GM21526 (cell line): ENCODE data around the gene GSTM3.

Experiments used
- ATAC-seq: cut with Tn5 transposase; IDR thresholded peaks from one replicate; pipeline ENCODE4 v1.9.1; 2021; ENCODE audit warnings: moderate library complexity; ENCODE audit not compliant: unreplicated experiment, low FRiP score

The GSTM3 gene

DNA sequence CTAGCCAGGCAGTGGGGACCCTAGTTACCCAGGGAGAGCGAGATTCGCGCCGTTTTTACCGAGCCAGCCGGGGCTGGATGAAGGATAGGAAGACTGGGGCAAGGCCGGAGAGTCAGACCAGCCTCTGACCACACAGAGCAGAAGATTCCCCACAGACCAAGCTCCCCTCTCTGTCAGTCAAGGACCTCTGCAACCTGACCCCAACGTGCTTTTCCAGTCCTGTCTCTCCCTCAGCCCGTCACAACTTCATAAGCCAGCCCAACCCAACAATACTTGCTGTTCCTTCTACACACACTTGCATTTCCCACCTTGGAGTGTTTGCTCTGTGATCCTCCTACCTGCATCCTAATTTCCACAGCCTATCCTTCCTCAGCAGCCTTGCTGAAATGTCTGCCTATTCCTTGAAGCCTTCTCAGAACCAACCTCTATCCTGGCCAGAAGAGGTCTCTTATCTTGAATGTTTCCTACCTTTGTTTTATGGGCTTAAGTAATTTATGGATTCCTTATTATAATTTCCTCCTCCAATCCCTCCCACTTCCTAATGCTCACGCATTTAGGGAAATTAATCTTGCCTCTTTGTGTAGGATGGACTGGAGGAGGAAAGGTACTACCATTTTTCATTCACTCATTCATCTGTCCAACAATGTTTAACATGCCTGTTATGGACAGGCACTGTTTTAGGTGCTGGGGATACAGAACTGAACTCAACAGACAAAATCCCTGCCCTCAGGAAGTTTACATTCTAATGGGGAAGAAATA is at the start of gene GSTM3:
Gene GSTM3, minus strand, starts transcription at position 424 of the 759 bp plus-strand sequence. CDS start 751 bp downstream, outside the sequence.
- no peak for ATAC-seq

DNA sequence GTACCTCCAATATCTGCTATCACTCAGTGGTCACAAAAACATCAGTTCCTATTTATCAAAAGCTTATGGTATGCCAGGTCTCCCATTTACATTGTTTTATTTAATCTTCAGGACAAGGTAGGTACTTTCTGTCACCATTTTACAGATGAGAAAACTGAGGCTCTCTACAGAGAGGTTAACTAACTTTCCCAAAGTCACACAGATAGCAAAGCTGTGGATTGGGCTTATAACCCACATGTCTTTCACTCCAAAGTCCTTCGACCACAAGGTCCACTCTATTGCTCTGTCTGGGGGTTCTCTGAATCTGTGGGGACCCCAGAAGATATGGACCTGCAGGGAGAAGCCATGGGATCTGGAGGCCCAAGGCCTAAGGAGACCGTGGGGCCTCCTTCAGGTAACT is 49.5 kb upstream of the GSTM3 start:
- ATAC-seq, result no peak

DNA sequence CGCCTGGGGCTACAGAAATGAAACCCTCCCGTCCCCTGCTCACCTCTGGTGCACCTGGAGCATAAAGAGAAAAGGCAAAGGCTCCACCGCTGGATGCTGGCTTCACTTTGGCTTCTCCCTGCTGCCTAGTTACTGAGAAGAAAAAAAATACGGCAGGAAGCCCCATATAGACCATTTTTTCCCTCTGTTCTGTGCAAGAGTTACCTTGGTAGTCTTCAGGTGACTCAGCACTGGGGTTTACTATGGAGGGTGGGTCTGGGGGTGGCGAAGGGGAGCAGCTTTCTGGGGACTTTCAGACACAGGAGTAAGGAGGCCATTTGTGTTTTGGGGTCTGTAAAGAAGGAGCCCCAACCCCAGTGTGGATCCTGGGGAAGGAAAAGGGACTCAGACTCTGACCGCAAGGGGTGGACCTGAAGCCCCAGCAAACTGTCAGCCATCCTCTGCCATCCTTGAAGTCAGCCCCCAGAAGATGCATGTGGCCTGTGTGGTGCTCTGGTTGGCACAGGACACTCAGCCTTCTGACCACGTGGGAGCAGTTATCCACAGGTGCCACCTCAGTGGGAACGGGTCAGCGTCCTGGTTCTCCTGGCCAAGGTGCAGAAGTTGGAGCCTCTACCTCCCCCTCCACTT is 48.8 kb upstream of the GSTM3 start:
- no peak for ATAC-seq

DNA sequence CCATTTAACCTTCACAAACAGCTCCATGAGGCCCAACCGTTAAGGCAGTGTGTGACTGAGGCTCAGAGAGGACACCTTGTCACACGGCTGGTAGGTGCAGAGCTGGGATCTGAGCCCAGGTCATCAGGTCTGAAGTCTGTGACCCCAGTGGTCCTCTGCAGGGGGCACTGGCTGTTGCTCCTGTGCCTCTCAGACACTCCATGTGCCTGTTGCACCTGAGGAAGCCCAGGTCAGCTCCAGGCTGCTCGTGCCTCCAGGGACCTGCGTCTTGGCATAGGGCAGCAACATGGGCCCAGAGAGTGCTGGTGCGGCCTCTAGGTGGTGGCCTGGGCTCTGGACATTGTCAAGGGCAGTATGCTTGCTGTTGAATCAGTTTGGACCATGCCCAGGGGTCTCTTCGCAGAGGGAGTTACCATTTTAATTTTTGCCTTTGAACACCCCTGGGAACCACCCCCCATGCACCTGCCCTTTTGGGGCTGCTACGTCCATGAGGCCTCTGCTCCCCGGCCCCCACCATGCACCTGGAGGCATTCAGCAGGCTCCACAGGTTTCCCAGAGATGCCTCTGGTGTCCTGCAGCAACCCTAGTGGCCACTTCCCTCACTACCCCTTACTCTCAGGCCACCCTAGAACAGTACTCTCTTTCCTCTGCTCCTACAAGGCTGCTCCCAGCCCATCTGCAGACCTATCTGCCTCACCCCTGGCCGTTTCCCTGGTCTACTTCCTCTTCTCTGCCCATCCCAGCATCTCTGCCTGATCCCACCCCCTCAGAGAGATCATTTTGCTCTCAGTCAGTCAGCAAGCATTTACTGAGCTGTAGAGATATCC is 48.1 kb upstream of the GSTM3 start:
- no peak for ATAC-seq

DNA sequence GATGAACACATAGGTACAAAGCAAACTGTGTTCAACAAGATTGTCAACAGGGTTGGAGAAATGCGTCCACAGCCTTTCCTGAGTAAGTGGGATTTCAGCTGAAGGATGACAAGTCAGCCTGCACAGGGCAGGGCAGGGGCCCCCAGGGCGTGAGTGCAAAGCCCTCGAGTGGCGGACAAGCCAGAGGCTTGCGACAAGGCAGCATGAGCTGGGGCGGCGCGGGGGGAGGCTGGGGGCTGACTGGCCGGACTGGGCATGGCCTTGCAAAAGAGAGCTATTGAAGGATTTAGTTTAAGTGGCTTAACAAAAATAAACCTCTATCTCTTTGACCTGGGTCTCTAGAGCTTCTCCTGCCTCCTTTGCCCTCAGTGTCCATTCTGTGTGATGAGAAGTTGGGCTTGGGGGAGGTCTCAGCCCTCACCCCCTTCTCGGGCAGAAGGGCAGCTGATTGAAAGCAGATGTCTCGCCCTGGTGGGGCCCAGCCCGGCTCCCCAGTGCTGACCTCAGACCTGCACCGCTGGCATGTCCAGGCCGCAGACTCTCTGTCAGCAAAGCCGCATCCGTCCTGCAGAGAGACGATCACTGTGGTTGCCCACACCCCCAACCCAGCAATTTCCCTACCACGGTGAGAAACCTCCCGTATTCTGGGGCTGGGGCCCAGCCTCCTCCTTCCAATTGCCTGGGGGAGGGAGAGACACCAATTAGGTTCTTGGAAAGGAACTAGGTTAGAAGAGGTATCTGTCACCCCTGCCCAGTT is 47.2 kb upstream of the GSTM3 start:
- no peak for ATAC-seq

DNA sequence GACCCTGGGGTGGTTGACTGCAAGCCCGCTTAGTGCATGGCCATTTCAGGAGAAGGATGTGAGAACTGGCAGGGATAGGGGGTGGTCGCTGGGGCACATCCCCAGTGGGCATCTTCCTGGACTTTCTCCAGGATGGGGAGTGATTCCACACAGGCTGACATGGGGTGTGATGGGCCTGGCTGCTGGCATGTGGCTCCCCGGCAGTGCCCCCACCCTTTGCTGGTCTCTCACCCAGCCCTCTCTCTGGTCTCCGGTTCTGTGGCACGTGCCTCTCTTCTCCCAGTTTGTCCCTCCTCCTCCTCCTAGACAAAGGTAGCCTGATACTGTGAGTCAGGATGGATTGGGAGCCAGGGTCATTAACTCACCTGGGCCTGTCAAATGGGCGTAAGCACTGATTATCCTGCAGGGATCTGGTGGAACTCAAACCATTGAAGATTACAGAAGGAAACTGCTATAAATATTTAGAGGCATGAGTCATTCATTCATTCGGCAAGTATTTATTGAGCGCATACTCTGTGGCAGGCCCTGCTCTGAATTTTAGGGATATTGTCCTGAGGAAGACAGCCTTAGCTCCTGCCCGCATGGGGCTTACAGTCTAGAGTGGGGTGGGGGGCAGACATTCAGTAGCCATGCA is 46.5 kb upstream of the GSTM3 start:
- ATAC-seq, result no peak

DNA sequence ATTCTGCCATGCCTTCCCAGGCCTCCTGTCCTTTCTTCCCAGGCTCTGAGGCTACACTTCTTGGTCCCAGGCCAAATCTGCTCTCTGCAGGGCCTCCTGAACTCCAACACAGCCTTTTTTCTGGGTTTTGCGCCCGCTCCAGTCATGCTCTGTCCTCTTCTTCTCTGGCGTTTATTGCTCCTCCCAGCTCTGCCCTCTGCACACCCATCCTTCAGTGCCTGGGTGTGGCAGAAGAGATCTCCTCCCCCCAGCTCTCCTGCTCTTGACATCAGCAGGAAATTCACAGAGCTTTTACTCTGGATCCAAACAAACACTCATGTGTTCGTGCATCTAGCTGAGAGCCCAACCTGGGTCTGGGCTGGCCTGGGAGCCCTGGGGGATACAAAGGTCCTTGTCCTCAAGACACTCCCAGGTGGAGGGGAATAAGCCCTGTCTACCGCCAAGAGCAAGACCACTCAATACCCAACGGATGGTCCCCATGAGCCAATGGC is 45.7 kb upstream of the GSTM3 start:
- ATAC-seq, result no peak

DNA sequence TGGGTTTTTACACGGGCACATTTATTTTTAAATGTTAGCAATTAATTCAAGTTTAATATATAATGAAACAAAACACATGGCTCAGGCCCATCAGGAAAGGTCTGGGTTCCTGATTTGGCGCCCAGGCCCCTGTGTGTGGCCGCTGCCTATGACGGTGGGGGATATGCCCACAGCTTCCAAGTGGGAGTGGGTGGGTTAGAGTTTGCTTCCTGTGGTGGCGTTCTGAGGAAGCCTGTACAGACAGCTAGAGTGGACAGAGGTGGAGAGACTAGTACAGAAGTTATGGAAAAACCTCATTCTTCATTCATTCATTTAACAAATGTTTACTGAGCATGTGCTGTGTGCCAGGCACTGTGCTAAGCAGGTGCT is 45.3 kb upstream of the GSTM3 start:
- no peak for ATAC-seq

DNA sequence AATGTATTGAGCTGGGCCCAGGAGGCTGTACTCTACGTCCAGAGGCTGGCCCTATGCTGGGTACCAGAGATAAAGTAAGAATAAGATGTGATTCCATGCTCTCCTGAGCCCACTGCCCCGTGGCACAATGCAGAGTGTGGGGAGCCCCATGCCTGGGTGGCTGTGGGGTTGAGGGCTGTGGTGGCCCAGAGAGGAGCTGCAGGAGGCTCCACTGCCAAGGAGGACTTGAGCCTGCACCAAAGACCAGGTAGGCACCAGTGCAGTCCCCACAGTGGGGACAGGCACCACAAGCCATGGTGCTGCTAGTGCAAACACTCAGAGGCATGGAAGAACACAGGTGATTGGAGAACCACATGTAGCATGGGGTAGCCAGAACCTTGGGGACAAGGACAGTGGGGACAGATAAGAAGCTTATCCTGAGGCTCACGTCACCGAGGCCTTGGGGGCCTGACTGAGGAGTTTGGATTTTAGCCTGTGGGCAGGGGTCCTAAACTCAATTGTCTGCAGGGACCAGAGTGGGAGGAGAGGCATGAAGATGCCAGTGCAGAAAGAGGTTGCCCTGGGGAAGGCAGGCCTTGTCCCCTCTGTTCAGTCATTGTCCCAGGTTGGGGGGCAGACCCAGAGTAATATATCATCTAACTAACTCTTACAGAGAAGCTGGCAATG is 44.7 kb upstream of the GSTM3 start:
- ATAC-seq, result no peak

DNA sequence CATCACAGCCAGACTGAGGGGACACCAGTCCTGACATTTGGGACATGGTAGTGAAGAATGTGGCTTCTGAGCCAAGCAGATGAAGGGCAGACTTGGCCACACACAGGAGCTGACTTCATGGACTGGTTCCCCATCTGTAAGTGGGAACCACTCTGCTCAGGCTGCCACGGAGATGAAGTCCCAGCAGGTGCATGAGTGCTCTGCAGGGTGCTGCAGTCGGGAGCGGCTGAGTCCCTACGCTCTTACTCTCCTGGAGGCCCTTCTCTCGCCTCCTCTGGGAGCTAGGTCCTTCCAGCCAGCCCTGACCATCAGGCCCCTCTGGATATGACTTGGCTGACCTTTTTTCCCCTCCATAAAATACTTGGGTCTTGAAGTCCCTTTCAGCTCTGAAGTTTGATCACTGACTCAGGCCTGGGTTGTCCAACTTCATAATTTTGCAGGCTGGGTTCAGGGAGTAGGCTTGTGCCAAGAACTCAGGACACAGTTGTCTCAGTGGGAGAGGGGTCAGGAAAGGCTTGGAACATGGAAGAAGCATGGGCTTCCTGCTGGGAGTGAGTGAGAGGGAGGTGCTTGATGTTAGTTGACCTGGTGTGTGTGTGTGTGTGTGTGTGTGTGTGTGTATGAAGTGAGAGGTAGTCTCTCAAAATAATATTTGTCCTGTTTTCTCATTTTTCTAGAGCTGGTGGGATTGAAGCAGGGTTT is 43.9 kb upstream of the GSTM3 start:
- ATAC-seq, result no peak

DNA sequence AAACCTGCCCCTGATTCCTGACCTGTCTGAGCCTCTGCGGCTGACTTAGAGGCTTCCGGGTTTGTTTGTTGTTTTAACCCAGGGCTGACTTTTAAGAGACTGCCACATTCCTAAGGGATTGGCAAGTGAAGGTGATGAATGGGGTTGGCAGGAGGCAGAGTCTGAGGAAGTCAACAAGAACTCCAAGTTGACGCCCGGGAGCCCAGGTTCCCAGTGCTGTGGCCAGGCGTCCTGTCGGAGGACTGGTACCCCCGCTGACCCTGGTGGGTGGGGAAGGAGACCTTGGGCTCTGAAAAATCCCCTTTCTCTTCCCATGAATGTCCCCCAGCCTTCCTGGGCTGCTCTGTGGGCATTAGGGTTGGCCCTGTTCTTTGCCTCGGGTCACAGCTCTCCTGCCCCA is 42.6 kb upstream of the GSTM3 start:
- ATAC-seq, result no peak

DNA sequence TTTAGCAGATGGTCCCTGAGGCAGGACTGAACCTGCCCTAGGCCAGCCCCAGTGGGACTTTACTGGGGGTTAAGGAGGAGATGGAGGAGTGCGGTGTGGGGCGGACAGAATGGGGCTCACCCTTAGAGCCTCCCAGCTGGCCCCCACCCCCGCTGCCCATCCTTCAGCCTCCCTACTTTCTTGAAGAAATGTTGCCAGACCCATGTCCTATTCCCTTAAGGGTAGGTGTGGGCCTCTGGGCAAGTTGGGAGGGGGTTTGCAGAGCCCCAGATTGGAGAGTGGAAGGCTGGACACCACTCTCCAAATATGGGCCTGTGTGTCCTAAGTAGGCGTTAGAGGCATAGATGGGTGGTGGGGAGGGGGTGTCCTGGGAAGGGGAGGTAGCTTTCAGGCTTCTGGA is 42.1 kb upstream of the GSTM3 start:
- ATAC-seq, result no peak

DNA sequence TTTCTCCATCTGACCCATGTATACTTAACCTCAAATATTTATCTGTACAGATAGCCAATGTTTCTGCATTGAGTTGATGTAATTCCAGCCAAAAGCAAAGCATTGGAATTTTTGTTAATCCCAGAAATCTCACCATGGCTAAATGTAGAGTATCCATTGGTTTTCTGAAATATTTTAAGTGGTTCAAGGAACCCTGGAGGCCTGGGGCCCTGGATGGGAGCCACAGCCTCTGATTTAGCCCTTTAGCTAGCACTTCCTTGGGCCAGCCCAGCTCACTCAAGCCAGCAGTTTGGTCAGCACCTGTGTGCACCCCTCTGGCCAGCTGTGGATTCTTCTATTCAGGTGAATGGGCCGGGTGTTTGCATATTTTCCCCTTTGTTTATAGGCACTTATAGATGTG is 41.7 kb upstream of the GSTM3 start:
- ATAC-seq, result no peak

DNA sequence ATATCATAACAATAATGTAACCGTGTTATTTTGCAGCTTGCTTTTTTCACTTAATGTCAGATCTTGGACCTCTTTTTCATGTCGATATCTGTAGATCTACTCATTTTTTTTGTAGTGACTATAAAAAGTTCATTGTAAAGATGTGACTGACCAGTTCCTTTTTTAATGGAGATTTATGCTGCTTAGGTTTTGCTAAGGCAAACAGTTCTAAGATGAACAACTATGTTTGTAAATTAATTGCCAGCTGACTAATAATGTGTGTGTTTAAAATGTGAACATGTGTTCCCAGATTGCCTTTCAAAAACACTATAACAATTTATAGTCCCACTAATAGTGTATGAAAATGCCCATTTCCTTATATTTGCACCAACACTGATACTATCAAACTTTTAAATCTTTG is 41.0 kb upstream of the GSTM3 start:
- no peak for ATAC-seq

DNA sequence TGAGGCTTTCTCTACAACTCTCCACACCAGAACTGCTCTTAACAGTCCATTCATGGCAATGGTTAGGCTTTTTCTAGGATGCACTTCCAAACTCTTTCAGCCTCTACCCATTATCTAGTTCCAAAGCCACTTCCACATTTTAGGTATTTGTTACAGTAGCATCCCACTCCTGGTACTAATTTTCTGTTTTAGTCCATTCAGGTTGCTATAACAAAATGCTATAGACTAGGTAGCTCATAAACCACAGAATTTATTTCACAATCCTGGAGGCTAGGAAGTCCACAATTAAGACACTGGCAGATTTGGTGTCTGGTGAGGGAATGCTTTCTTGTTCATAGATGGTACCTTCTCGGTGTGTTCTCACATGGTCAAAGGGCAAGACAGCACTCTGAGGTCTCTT is 40.1 kb upstream of the GSTM3 start:
- ATAC-seq, result no peak

DNA sequence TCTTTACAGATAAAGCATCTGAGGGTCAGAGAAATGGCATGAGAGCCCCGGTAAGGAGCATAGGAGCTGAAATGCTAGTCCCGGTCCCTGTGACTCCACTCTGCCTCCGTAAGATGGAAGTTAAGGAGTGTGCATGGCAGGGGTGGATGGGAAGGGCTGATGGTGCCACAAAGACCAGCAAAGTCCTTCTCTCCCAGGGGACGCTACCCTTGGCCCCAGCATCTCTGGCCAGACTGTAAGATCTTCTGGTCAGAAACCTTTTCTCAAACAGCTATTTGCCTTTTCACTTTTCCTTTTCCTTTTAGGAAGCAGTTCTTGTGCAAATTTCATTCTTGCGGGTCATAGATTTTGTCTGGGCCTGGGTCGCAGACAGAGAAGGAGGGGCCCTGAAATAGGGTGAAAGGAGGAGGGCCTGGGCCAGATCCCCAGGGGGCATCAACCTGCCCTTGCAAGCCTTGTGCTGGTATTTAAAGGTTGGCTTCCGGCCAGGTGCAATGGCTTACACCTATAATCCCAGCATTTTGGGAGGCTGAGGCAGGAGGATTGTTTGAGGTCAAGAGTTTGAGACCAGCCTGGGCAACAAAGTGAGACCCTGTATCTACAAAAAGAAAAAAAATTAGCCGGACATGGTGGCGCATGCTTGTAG is 37.3 kb upstream of the GSTM3 start:
- ATAC-seq, result no peak

DNA sequence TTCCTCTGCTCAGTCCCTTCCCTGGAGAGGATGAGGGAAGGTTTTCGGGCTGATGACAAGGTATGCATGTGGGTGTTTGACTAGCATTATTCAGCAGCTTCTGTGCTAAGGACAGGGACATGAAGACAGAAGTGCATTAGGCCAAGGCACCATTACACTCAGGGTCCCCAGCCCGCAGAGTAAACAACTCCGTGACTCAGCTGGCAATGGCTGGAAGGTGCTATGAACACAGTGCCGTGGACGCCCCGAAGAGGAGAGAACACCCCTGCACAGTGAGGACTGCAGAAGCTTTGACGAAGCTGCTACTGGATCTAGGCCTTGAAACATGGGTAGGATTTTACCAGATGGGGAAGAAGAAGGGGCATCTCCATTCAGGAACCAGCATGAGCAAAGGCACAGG is 36.6 kb upstream of the GSTM3 start:
- ATAC-seq, result no peak

DNA sequence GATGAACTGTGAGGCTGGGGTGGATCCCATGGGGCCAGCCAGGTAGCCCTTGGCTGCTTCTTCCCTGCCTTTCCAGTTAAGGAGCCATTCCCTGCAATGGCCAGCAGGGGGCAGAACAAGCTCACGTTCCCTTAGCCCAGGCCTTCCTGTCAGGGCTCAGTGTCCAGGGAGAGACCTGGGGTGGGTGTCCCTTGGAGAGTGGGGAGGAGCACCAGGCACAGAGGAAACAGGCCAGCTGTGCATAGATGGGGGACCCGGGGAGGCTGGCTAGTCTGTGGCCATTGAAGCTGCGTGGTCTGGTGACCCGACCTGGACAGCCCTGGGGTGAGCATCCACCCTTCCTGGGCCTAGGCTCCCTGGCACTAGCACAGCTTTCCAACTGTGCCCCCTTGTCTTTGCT is 36.1 kb upstream of the GSTM3 start:
- ATAC-seq, result no peak
